Measurements from ENCODE around the gene CLDN15.
"Not testable (repeated sequence)": the region's sequence is repeated elsewhere in the genome, so short reads cannot be mapped to it uniquely, and the experiment has no call there.

CLDN15 gene

GRCh38 chr7:101237206-101238067 is at the start of gene CLDN15:
TSS of gene CLDN15 (minus strand) at chr7:101237802. CDS start at chr7:101237581, 221 bp downstream.
- no peak within 1 kb of the TSS for H3K27ac ChIP-seq
- DNase-seq (ENCODE audit: low read depth, low spot score) = no peak

- no peak overlapping the region for H3K27ac ChIP-seq
- no peak for DNase-seq (ENCODE audit: low read depth, low spot score)
Observed at GRCh38 chr7:101287032-101287431, 49.4 kb upstream of the CLDN15 start.

- not testable (repeated sequence) for DNase-seq (ENCODE audit: low read depth, low spot score); H3K27ac ChIP-seq
Observed at GRCh38 chr7:101285880-101286279, 48.3 kb upstream of the CLDN15 start.

- H3K27ac ChIP-seq = no peak overlapping the region
- DNase-seq (ENCODE audit: low read depth, low spot score) = no peak
Observed at GRCh38 chr7:101285171-101285570, 47.6 kb upstream of the CLDN15 start.

- not testable (repeated sequence) for H3K27ac ChIP-seq; DNase-seq (ENCODE audit: low read depth, low spot score)
Observed at GRCh38 chr7:101280912-101281311, 43.3 kb upstream of the CLDN15 start.

GRCh38 chr7:101278461-101279292 is 41.1 kb upstream of the CLDN15 start:
- DNase-seq (ENCODE audit: low read depth, low spot score) = no peak
- no peak overlapping the region for H3K27ac ChIP-seq

GRCh38 chr7:101277155-101277554 is 39.6 kb upstream of the CLDN15 start:
- no peak overlapping the region for H3K27ac ChIP-seq
- DNase-seq (ENCODE audit: low read depth, low spot score) = no peak

- DNase-seq (ENCODE audit: low read depth, low spot score) = no peak
- H3K27ac ChIP-seq = no peak overlapping the region
Observed at GRCh38 chr7:101273206-101273605, 35.6 kb upstream of the CLDN15 start.

- no peak for DNase-seq (ENCODE audit: low read depth, low spot score)
- H3K27ac ChIP-seq = no peak overlapping the region
Observed at GRCh38 chr7:101271021-101271420, 33.4 kb upstream of the CLDN15 start.

GRCh38 chr7:101269664-101270063 is 32.1 kb upstream of the CLDN15 start:
- no peak overlapping the region for H3K27ac ChIP-seq
- DNase-seq (ENCODE audit: low read depth, low spot score) = no peak

GRCh38 chr7:101265622-101266516 is 28.3 kb upstream of the CLDN15 start:
- no peak overlapping the region for H3K27ac ChIP-seq
- no peak for DNase-seq (ENCODE audit: low read depth, low spot score)

GRCh38 chr7:101264102-101264706 is 26.6 kb upstream of the CLDN15 start:
- not testable (repeated sequence) for H3K27ac ChIP-seq; DNase-seq (ENCODE audit: low read depth, low spot score)

- no peak overlapping the region for H3K27ac ChIP-seq
- DNase-seq (ENCODE audit: low read depth, low spot score) = no peak
Observed at GRCh38 chr7:101258243-101258731, 20.7 kb upstream of the CLDN15 start.

GRCh38 chr7:101255796-101256195 is 18.2 kb upstream of the CLDN15 start:
- H3K27ac ChIP-seq = no peak overlapping the region
- no peak for DNase-seq (ENCODE audit: low read depth, low spot score)

- H3K27ac ChIP-seq; DNase-seq (ENCODE audit: low read depth, low spot score): not testable (repeated sequence)
Observed at GRCh38 chr7:101253199-101253598, 15.6 kb upstream of the CLDN15 start.

- peak; percentile 94 for DNase-seq (ENCODE audit: low read depth, low spot score)
Observed at GRCh38 chr7:101251871-101252659, 14.5 kb upstream of the CLDN15 start.

GRCh38 chr7:101250324-101250723 is 12.7 kb upstream of the CLDN15 start:
- DNase-seq (ENCODE audit: low read depth, low spot score) = no peak
- H3K27ac ChIP-seq = no peak overlapping the region

More at GRCh38 chr7:101251871-101252659, 14.5 kb upstream of the CLDN15 start:
- peak overlapping the region; percentile 80 for H3K27ac ChIP-seq

GRCh38 chr7:101248276-101248675 is 10.7 kb upstream of the CLDN15 start:
- DNase-seq (ENCODE audit: low read depth, low spot score) = no peak
- H3K27ac ChIP-seq = no peak overlapping the region
